RWPE1 (cell line): ENCODE measurements around the gene DPH1.
"Not testable (repeated sequence)": the region's sequence is repeated elsewhere in the genome, so short reads cannot be mapped to it uniquely, and the experiment has no call there.

Source experiments
- CTCF ChIA-PET: fragments of 350-600 bp; sonication (Branson Sonifier 250); formaldehyde crosslinking; extraction: SDS; loops from one replicate; lab custom pipeline; 2021; lab: Yijun Ruan, JAX
- POLR2A ChIA-PET: fragments of 400-600 bp; formaldehyde crosslinking; extraction: SDS; loops from one replicate; lab custom pipeline; 2020; ENCODE audit warnings: antibody characterized with exemption; ENCODE audit not compliant: low non-redundant PET; lab: Yijun Ruan, JAX
- DNase-seq: peaks from one replicate; pipeline ENCODE4 v3.0.0; 2012; ENCODE audit warnings: low spot score
- H3K27ac ChIP-seq: fragments of 450-650 bp; 2 replicates; pipeline ENCODE4 v1.5.1; 2017
- TF ChIP-seq, protein P1 (sequence below): fragments of 450-650 bp; conservative IDR thresholded peaks from 2 replicates; pipeline ENCODE4 v1.5.1; 2017; ENCODE audit warnings: low read depth, mild to moderate bottlenecking

The DPH1 gene

DNA sequence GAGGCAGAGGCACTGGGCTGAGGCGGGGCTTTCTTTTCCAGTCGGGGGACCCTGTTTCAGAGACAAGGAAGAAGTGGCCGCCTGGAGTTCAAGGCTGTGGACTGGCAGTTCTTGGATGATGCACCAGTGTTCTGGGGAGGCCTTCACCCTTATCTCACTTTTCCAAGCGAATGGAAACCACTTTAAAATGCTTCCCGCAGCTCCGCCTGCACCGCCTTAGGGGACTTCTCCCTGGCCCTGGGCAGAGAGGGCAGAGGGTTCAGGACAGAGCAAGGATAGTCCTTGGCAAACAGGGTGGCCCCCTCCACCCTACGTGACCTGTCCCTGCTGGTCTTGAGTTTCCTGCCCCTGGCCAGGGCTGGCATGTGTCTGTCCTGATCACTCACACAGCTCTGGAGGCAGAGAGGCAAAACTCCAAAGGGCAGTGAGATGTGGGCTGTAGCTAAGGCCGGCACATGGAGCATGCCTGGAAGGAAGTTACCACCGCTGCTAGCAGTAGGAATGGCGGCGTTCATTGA is 25.5 kb upstream of the DPH1 start:
- ChIA-PET CTCF (interaction anchor here (0.9 kb wide), 1 partner anchor 21 kb away, joined by 3 read pairs; the partner anchor contains the start of gene RTN4RL1), POLR2A (no interaction called here)
- peak overlapping the region; percentile 46 for H3K27ac ChIP-seq
- TF ChIP-seq, protein P1, sequence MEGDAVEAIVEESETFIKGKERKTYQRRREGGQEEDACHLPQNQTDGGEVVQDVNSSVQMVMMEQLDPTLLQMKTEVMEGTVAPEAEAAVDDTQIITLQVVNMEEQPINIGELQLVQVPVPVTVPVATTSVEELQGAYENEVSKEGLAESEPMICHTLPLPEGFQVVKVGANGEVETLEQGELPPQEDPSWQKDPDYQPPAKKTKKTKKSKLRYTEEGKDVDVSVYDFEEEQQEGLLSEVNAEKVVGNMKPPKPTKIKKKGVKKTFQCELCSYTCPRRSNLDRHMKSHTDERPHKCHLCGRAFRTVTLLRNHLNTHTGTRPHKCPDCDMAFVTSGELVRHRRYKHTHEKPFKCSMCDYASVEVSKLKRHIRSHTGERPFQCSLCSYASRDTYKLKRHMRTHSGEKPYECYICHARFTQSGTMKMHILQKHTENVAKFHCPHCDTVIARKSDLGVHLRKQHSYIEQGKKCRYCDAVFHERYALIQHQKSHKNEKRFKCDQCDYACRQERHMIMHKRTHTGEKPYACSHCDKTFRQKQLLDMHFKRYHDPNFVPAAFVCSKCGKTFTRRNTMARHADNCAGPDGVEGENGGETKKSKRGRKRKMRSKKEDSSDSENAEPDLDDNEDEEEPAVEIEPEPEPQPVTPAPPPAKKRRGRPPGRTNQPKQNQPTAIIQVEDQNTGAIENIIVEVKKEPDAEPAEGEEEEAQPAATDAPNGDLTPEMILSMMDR, result no peak
- DNase-seq, result no peak

DNA sequence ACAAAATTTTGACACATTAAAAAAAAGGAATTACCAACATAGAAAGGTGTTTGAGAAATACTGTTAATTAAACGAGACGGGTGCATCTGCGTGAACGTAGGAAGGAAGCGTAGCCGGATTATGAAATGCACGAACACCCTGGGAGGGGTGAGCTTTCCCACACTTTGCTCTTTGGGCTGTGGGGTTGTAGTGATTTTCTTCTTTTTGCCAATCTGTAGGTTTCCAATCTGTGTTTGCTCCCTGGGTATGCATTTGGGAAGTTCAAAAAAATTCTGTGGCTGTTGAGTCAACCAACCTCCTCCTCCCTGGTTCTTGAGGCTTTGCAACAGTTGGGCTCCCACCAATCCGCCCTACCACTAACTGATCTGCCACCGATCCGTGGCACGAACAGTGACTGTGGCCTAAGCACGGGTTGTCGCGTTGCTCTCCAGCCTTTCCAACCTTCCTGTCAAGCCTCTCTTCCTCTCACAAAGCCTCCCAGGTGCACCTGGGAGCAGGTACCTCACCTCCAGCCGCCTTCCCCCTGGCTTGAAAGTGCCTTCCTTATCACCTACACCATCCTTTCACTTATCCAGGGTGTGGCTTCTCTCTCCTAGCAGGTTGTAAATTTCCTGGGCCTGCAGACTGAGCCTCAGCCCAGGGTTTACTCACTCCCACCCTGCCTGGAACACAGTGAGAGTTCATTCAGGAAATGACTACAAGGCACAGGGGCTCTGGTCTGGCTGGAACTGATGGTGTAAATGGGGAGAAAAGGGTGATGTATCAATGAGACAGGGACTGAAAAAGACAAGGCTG is 21.4 kb upstream of the DPH1 start:
- CTCF ChIA-PET, result no interaction called here
- DNase-seq, result no peak
- POLR2A ChIA-PET, result no interaction called here
- peak overlapping the region; percentile 94 for H3K27ac ChIP-seq
- TF ChIP-seq, protein P1, result no peak

DNA sequence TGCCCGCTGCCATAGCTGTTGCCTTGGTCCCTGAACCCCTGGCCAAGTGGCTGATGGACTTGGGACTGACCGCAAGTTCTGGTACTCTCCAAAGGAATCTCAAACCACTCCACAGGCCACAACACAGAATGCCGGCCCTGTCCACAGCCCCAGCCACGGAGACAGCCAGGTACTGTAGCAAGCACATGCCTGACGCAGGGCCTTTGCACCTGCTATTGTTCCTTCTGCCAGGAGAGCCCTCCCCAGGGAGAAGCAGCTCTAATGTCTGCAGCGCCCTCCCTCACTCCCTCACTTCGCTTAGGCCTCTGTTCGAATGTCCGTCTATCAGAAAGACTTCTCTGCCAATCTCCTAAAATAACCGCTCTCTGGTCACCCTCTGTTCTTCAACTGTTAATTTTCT is 20.2 kb upstream of the DPH1 start:
- peak overlapping the region; percentile 94 for H3K27ac ChIP-seq
- POLR2A ChIA-PET, result no interaction called here
- CTCF ChIA-PET, result no interaction called here
- DNase-seq, result no peak
- TF ChIP-seq, protein P1, result no peak

- CTCF ChIA-PET, result interaction anchor here (0.6 kb wide), 1 partner anchor 27 kb away, joined by 3 read pairs; no protein-coding TSS in a partner anchor
- TF ChIP-seq, protein P1, result no peak
- peak; percentile 67 for DNase-seq
- peak overlapping the region; percentile 94 for H3K27ac ChIP-seq
- POLR2A ChIA-PET, result interaction anchor here (0.5 to 0.7 kb wide), 2 partner anchors 12 to 90 kb away, joined by 3 read pairs; no protein-coding TSS in a partner anchor
These were observed 18.3 kb upstream of the DPH1 start for GRCh38 chr17:2011411-2012371.

DNA sequence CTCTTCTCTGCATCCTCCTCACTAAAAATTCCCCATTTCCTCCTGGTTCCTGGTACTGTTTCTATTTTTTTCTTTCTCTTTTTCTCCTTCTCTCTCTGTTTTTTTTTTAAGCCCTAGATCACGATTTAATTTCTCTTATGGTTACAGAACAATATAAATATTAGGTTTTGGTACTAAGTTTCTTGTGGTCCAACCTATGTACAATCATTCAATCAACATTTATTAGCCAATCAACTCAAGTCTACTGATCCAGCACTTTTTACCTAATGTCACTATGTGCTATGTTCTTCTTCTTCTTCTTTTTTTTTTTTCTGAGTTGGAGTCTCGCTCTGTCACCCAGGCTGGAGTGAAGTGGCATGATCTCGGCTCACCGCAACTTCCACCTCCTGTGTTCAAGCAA is 17.5 kb upstream of the DPH1 start:
- TF ChIP-seq, protein P1, result no peak
- no peak for DNase-seq
- POLR2A ChIA-PET, result interaction anchor here (0.7 kb wide), 1 partner anchor 13 kb away, joined by 3 read pairs; no protein-coding TSS in a partner anchor
- peak overlapping the region; percentile 94 for H3K27ac ChIP-seq
- CTCF ChIA-PET, result no interaction called here

DNA sequence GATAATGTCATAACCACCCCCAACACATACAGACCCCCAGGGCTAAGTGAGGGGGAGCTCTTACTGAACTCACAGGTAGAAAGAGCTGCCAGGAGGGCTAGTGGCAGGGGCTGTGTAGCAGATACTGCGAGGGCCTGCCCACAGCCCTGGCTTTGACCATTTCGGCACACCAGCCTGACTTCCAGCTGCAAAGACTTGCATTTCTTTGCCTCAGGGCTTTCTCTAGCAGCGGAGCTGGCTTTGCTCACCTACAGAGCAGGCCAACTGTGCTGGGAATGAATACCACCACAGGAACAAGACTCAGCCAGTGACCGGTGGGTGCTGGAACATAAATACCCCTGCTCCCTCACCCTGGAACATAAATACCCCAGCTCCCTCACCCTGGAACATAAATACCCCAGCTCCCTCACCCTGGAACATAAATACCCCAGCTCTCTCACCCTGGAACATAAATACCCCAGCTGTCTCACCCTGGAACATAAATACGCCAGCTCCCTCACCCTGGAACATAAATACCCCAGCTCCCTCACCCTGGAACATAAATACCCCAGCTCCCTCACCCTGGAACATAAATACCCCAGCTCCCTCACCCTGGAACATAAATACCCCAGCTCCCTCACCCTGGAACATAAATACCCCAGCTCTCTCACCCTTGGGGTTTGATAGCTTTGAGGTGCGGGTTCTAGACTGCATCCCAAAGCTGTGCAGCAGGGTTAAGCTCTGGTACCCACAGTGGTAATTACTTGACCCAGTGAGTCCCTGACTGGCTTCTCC is 16.5 kb upstream of the DPH1 start:
- CTCF ChIA-PET, POLR2A ChIA-PET, DNase-seq: not testable (repeated sequence)
- H3K27ac ChIP-seq, result peak overlapping the region; percentile 94
